Uterus (tissue), 4 donors: ENCODE measurements around the gene GPR32. TPM values are rescaled to one million over a fixed set of nuclear protein-coding genes. Genes with fewer than 3 reads are reported as not detected.
A peak's percentile ranks its signal among the peaks of the same experiment; 100 is the strongest.
"Not testable (repeated sequence)": the region's sequence is repeated elsewhere in the genome, so short reads cannot be mapped to it uniquely, and the experiment has no call there.

Experiments
- DNase-seq, 2 donors: peaks; one replicate each; pipeline ENCODE4 v3.0.0-alpha.2; 2019 to 2020
- H3K27ac ChIP-seq, 2 donors: fragments of 200-600 bp; sonication (generic); 1 replicate in 1 of 2; 2 replicates in 1 of 2; pipeline ENCODE4 v1.5.1; 2016 to 2018
- H3K27me3 ChIP-seq, 2 donors: fragments of 200-600 bp; sonication (generic); one replicate each; pipeline ENCODE4 v1.5.1; 2018 to 2019; ENCODE audit warnings: control low read depth in 1 of 2
- H3K36me3 ChIP-seq, 2 donors: fragments of 200-600 bp; sonication (generic); one replicate each; pipeline ENCODE4 v1.5.1; 2019; ENCODE audit warnings: control low read depth in 1 of 2
- H3K4me1 ChIP-seq, 2 donors: fragments of 200-600 bp; sonication (generic); one replicate each; pipeline ENCODE4 v1.5.1; 2018 to 2019; ENCODE audit warnings: control low read depth in 1 of 2
- H3K4me3 ChIP-seq, 2 donors: fragments of 200-600 bp; sonication (generic); 1 replicate in 1 of 2; 2 replicates in 1 of 2; pipeline ENCODE4 v1.5.1; 2018 to 2019; ENCODE audit warnings: mild to moderate bottlenecking in 1 of 2
- H3K9me3 ChIP-seq, 2 donors: fragments of 200-600 bp; sonication (generic); one replicate each; pipeline ENCODE4 v1.5.1; 2019; ENCODE audit warnings: control low read depth in 1 of 2
- CTCF ChIP-seq, 4 experiments: fragments of 200-600 bp in 2 of 4; fragments of 450-650 bp in 2 of 4; sonication (generic) in 2 of 4; IDR thresholded peaks; one replicate each; pipeline ENCODE4 v1.5.1; 2016 to 2019; ENCODE audit warnings: antibody characterized with exemption in 4 of 4, mild to moderate bottlenecking in 2 of 4, moderate library complexity in 1 of 4
- POLR2A ChIP-seq, 2 donors: fragments of 450-650 bp; IDR thresholded peaks; one replicate each; pipeline ENCODE4 v1.6.1; 2016; ENCODE audit warnings: antibody characterized with exemption in 2 of 2, mild to moderate bottlenecking in 1 of 2, moderate library complexity in 1 of 2
- intact Hi-C: fragments of 100-400 bp; cut with DNase I; formaldehyde crosslinking; loops from one replicate; pipeline ENCODE4 v1.15.1; 2023; ENCODE audit warnings: low total_unique reads
- total RNA-seq, 4 donors: library from RNA; depleted of rRNA in 3 of 4; stranded (reverse); fragments of >200 nt in 3 of 4; gene quantifications; one replicate each; pipeline versions ENCODE4 v1.1.0 to v1.2.4, GENCODE V29; 2014 to 2023
- donor health status: DM: yes; HTN: yes; CAD: no.

The GPR32 gene
- total RNA-seq, 4 donors from 2014 or later = not detected

- intact Hi-C loops = no loop called here
- H3K27ac ChIP-seq = no peak overlapping the region
- no peaks in the 10 kb centered on the region for H3K9me3 ChIP-seq
- no peaks in the 10 kb centered on the region for H3K36me3 ChIP-seq
- DNase-seq = no peak
- H3K4me1 ChIP-seq = peaks cover 0 to 11% of the 10 kb centered on the region in 2 donors
- no peak for TF ChIP-seq CTCF (IDR thresholded peaks at IDR 0.05)
- no peak for TF ChIP-seq POLR2A (IDR thresholded peaks at IDR 0.05)
- H3K27me3 ChIP-seq = no peaks in the 10 kb centered on the region
- H3K4me3 ChIP-seq = no peak overlapping the region
Observed at GRCh38 chr19:50799547-50799851, 29.2 kb downstream of the GPR32 start.

GRCh38 chr19:50801107-50801506 is 30.8 kb downstream of the GPR32 start:
- DNase-seq = no peak
- Histone ChIP-seq H3K9me3 (no peaks in the 10 kb centered on the region), H3K36me3 (no peaks in the 10 kb centered on the region), H3K27ac (no peak overlapping the region), H3K4me3 (no peak overlapping the region), H3K27me3 (no peaks in the 10 kb centered on the region), H3K4me1 (peaks cover 0 to 11% of the 10 kb centered on the region in 2 donors)
- no peak for TF ChIP-seq POLR2A (IDR thresholded peaks at IDR 0.05)
- no peak for TF ChIP-seq CTCF (IDR thresholded peaks at IDR 0.05)
- intact Hi-C loops = no loop called here

GRCh38 chr19:50803633-50804419 is 33.6 kb downstream of the GPR32 start:
- H3K4me3 ChIP-seq = peak overlapping the region; percentile 74 to 85
- no peaks in the 10 kb centered on the region for H3K27me3 ChIP-seq
- H3K27ac ChIP-seq = peak overlapping the region; percentile 97 to 98
- H3K9me3 ChIP-seq = no peaks in the 10 kb centered on the region
- no peak for TF ChIP-seq CTCF (IDR thresholded peaks at IDR 0.05)
- no peak for TF ChIP-seq POLR2A (IDR thresholded peaks at IDR 0.05)
- intact Hi-C loops = no loop called here
- peaks cover 0 to 11% of the 10 kb centered on the region in 2 donors for H3K4me1 ChIP-seq
- no peak for DNase-seq
- H3K36me3 ChIP-seq = no peaks in the 10 kb centered on the region

GRCh38 chr19:50804420-50805272 is 34.4 kb downstream of the GPR32 start:
- no peaks in the 10 kb centered on the region for H3K36me3 ChIP-seq
- no peaks in the 10 kb centered on the region for H3K9me3 ChIP-seq
- DNase-seq = peak; percentile 98 to 99
- peak overlapping the region; percentile 97 to 98 for H3K27ac ChIP-seq
- peak overlapping the region; percentile 74 to 85 for H3K4me3 ChIP-seq
- H3K4me1 ChIP-seq = peaks cover 0 to 11% of the 10 kb centered on the region in 2 donors
- intact Hi-C loops = no loop called here
- TF ChIP-seq POLR2A (IDR thresholded peaks at IDR 0.05) (peak; percentile 6 to 42), CTCF (IDR thresholded peaks at IDR 0.05) (peak in 1 of 4 experiments; percentile 13)
- H3K27me3 ChIP-seq = no peaks in the 10 kb centered on the region

- Histone ChIP-seq H3K27me3 (no peaks in the 10 kb centered on the region), H3K36me3 (no peaks in the 10 kb centered on the region), H3K4me1 (peaks cover 0 to under 1% of the 10 kb centered on the region in 2 donors), H3K27ac (no peak overlapping the region), H3K4me3 (no peak overlapping the region), H3K9me3 (no peaks in the 10 kb centered on the region)
- intact Hi-C loops = no loop called here
- DNase-seq = no peak
- TF ChIP-seq CTCF (IDR thresholded peaks at IDR 0.05) = no peak
- no peak for TF ChIP-seq POLR2A (IDR thresholded peaks at IDR 0.05)
Observed at GRCh38 chr19:50808856-50809255, 38.6 kb downstream of the GPR32 start.

GRCh38 chr19:50811622-50812238 is 41.5 kb downstream of the GPR32 start:
- H3K27ac ChIP-seq, intact Hi-C loops, H3K36me3 ChIP-seq, H3K4me1 ChIP-seq, DNase-seq, H3K27me3 ChIP-seq, H3K9me3 ChIP-seq, H3K4me3 ChIP-seq: not testable (repeated sequence)
